GM13977 (cell line): ENCODE results near the gene KCNMA1.

Source experiments
- DNase-seq: peaks from one replicate; pipeline ENCODE4 v3.0.0; 2012; ENCODE audit warnings: low spot score
- CTCF ChIP-seq: IDR thresholded peaks from 2 replicates; pipeline ENCODE4 v1.5.1; 2012; ENCODE audit warnings: mild to moderate bottlenecking, control low read depth; ENCODE audit not compliant: insufficient read depth; ENCODE audit errors: extremely low read depth, missing control alignments
- in situ Hi-C: fragments of 300-500 bp; cut with MboI; formaldehyde crosslinking; loops from one replicate; pipeline ENCODE4 v1.12.0; 2022; ENCODE audit warnings: low sequenced_read_pairs, low pct_unique_long_range_greater_than_20kb, mixed read lengths, inconsistent platforms; ENCODE audit not compliant: unreplicated experiment

KCNMA1 gene

GRCh38 chr10:77052593-77052992 is 585.0 kb downstream of the KCNMA1 start:
- in situ Hi-C loops, result no loop called here
- no peak for TF ChIP-seq CTCF
- no peak for DNase-seq

- in situ Hi-C loops, result no loop called here
- DNase-seq, result no peak
- TF ChIP-seq CTCF, result no peak
Observed at GRCh38 chr10:77051837-77052236, 585.8 kb downstream of the KCNMA1 start.

GRCh38 chr10:77049896-77050295 is 587.7 kb downstream of the KCNMA1 start:
- DNase-seq, result no peak
- no peak for TF ChIP-seq CTCF
- in situ Hi-C loops, result no loop called here

GRCh38 chr10:77049146-77049545 is 588.5 kb downstream of the KCNMA1 start:
- DNase-seq, result no peak
- no peak for TF ChIP-seq CTCF
- in situ Hi-C loops, result no loop called here

GRCh38 chr10:77045085-77045484 is 592.5 kb downstream of the KCNMA1 start:
- TF ChIP-seq CTCF, result no peak
- in situ Hi-C loops, result no loop called here
- DNase-seq, result no peak

GRCh38 chr10:77043420-77043763 is 594.2 kb downstream of the KCNMA1 start:
- in situ Hi-C loops, result no loop called here
- no peak for TF ChIP-seq CTCF
- no peak for DNase-seq
